Panc1 (cell line): ENCODE results near the gene WNT5A. TPM values are rescaled to one million over a fixed set of nuclear protein-coding genes. Genes with fewer than 3 reads are reported as not detected.

Source experiments
- ATAC-seq: fragments of 200-7000 bp; cut with Tn5 transposase; 2 replicates; pipeline ENCODE4 v1.9.1; 2020; ENCODE audit warnings: mild to moderate bottlenecking, moderate library complexity
- BruUV-seq: library from RNA; stranded (reverse); fragments of 400-500 nt; replicated peaks from 2 replicates; lab custom pipeline; 2021; lab: Mats Ljungman, UMichigan
- CTCF ChIA-PET: fragments of 300-600 bp; sonication (Branson Sonifier 250); formaldehyde crosslinking; loops from one replicate; lab custom pipeline; 2022; ENCODE audit warnings: antibody characterized with exemption; lab: Charles Lee
- POLR2A ChIA-PET: fragments of 300-600 bp; sonication (Branson Sonifier 250); formaldehyde crosslinking; loops from one replicate; lab custom pipeline; 2022; ENCODE audit warnings: antibody characterized with exemption; lab: Charles Lee
- DNase-seq: peaks from one replicate; pipeline ENCODE4 v3.0.0-alpha.2; 2010; ENCODE audit warnings: low read depth, low spot score
- H3K27ac ChIP-seq: 2 replicates; pipeline ENCODE4 v1.5.1; 2011; ENCODE audit warnings: mild to moderate bottlenecking, low read length, inconsistent platforms
- H3K27me3 ChIP-seq: fragments of 200-500 bp; sonication (Bioruptor generic); 2 replicates; pipeline ENCODE4 v1.6.0; 2014; ENCODE audit warnings: low read length, inconsistent platforms; ENCODE audit not compliant: control insufficient read depth, insufficient read depth
- H3K36me3 ChIP-seq: fragments of 200-500 bp; sonication (Bioruptor generic); 2 replicates; pipeline ENCODE4 v1.5.1; 2014; ENCODE audit warnings: inconsistent platforms, mild to moderate bottlenecking, low read length, moderate library complexity; ENCODE audit not compliant: control insufficient read depth, insufficient read depth
- H3K4me1 ChIP-seq: 2 replicates; pipeline ENCODE4 v1.5.1; 2011; ENCODE audit warnings: inconsistent platforms, mild to moderate bottlenecking, low read length, moderate library complexity; ENCODE audit not compliant: control insufficient read depth, insufficient read depth
- H3K4me3 ChIP-seq, 2 experiments: 2 replicates each; pipeline ENCODE4 v1.5.1; 2011 to 2012; ENCODE audit warnings: low read depth in 2 of 2, low read length in 2 of 2, mild to moderate bottlenecking in 2 of 2, inconsistent platforms in 1 of 2, moderate library complexity in 1 of 2
- H3K9me3 ChIP-seq: fragments of 200-500 bp; sonication (Bioruptor generic); 2 replicates; pipeline ENCODE4 v1.5.1; 2014; ENCODE audit warnings: low read depth, mild to moderate bottlenecking, inconsistent platforms, low read length, moderate library complexity; ENCODE audit not compliant: control insufficient read depth, insufficient read depth
- POLR2AphosphoS5 ChIP-seq: IDR thresholded peaks from 2 replicates; pipeline ENCODE4 v1.6.1; 2012; ENCODE audit warnings: mild to moderate bottlenecking, low read depth, low read length, moderate library complexity
- SIN3A ChIP-seq: IDR thresholded peaks from 2 replicates; pipeline ENCODE4 v1.6.1; 2012; ENCODE audit warnings: low read depth, mild to moderate bottlenecking, low read length, moderate library complexity, borderline replicate concordance; ENCODE audit not compliant: insufficient read depth
- TCF7L2 ChIP-seq: IDR thresholded peaks from 2 replicates; pipeline ENCODE4 v1.6.1; 2011; ENCODE audit warnings: mild to moderate bottlenecking, low read depth, low read length, inconsistent platforms
- in situ Hi-C: cut with HindIII; loops from 2 replicates; pipeline ENCODE4 v1.10.0; 2016; ENCODE audit warnings: low sequenced_read_pairs, low pct_unique_long_range_greater_than_20kb
- intact Hi-C: fragments of 100-400 bp; cut with micrococcal nuclease; formaldehyde crosslinking; loops from one replicate; pipeline ENCODE4 v1.10.0; 2022; ENCODE audit not compliant: unreplicated experiment
- total RNA-seq: library from RNA; stranded (reverse); gene quantifications from one replicate; pipeline ENCODE4 v1.2.1, GENCODE V29; 2021; ENCODE audit not compliant: unreplicated experiment
- TF ChIP-seq, protein P1 (sequence below), 2 experiments: IDR thresholded peaks; 2 replicates each; pipeline ENCODE4 v1.6.1; 2011 to 2012; ENCODE audit warnings: low read depth in 2 of 2, control low read depth in 1 of 2, low read length in 1 of 2, mild to moderate bottlenecking in 1 of 2, moderate library complexity in 1 of 2; ENCODE audit not compliant: insufficient read depth in 1 of 2
- TF ChIP-seq, protein P2 (sequence below): fragments of 450-650 bp; IDR thresholded peaks from 2 replicates; pipeline ENCODE4 v1.5.1; 2017; ENCODE audit warnings: mild to moderate bottlenecking

WNT5A gene
- total RNA-seq, 1 experiment from 2014 or later: 0.54 TPM

DNA sequence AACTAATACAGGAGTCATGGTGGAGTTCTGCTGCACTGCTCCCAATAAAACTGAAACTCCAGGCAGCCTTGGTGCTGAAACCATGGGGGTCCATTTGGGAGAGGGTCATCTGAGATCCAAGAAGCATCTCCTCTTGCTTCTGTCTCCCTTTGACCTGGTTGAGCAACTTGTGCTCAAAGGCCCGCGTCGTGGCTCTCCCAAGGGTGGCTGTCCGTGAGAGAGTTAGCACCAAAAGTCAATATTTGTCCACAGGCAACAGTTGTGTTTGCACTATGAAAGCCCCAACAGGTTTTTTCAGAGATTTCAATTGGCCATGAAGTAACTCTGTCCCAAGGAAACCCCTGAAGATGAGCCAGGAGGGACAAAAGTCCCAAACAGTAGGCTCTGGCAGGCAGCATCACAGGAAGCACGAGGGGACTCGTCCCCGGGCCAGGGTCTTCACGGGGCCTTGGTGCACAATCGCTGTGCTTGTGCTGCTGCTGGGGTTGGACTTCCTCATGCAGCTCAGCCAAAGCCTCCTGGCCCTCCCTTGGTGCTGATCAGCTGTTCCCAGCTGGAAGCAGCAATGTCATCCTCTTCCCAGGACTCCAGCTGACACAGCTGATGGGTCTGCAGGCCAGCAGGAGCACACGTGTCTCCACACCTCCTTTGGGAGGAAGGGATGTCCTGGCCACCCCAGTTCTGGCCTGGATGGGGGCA lies 39.4 kb upstream of the WNT5A start:
- Histone ChIP-seq H3K36me3 (no peaks in the 10 kb centered on the region), H3K27me3 (no peaks in the 10 kb centered on the region), H3K4me3 (no peak overlapping the region), H3K27ac (no peak overlapping the region), H3K4me1 (no peaks in the 10 kb centered on the region), H3K9me3 (no peaks in the 10 kb centered on the region)
- POLR2A ChIA-PET: no interaction called here
- TF ChIP-seq SIN3A: no peak
- TF ChIP-seq, protein P1, sequence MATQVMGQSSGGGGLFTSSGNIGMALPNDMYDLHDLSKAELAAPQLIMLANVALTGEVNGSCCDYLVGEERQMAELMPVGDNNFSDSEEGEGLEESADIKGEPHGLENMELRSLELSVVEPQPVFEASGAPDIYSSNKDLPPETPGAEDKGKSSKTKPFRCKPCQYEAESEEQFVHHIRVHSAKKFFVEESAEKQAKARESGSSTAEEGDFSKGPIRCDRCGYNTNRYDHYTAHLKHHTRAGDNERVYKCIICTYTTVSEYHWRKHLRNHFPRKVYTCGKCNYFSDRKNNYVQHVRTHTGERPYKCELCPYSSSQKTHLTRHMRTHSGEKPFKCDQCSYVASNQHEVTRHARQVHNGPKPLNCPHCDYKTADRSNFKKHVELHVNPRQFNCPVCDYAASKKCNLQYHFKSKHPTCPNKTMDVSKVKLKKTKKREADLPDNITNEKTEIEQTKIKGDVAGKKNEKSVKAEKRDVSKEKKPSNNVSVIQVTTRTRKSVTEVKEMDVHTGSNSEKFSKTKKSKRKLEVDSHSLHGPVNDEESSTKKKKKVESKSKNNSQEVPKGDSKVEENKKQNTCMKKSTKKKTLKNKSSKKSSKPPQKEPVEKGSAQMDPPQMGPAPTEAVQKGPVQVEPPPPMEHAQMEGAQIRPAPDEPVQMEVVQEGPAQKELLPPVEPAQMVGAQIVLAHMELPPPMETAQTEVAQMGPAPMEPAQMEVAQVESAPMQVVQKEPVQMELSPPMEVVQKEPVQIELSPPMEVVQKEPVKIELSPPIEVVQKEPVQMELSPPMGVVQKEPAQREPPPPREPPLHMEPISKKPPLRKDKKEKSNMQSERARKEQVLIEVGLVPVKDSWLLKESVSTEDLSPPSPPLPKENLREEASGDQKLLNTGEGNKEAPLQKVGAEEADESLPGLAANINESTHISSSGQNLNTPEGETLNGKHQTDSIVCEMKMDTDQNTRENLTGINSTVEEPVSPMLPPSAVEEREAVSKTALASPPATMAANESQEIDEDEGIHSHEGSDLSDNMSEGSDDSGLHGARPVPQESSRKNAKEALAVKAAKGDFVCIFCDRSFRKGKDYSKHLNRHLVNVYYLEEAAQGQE (IDR thresholded peaks at IDR 0.05; ENCODE audit: insufficient read depth in 1 of 2, low read depth in 2 of 2, low read length in 1 of 2): no peak
- TF ChIP-seq POLR2AphosphoS5: no peak
- no peak for TF ChIP-seq TCF7L2
- TF ChIP-seq, protein P2, sequence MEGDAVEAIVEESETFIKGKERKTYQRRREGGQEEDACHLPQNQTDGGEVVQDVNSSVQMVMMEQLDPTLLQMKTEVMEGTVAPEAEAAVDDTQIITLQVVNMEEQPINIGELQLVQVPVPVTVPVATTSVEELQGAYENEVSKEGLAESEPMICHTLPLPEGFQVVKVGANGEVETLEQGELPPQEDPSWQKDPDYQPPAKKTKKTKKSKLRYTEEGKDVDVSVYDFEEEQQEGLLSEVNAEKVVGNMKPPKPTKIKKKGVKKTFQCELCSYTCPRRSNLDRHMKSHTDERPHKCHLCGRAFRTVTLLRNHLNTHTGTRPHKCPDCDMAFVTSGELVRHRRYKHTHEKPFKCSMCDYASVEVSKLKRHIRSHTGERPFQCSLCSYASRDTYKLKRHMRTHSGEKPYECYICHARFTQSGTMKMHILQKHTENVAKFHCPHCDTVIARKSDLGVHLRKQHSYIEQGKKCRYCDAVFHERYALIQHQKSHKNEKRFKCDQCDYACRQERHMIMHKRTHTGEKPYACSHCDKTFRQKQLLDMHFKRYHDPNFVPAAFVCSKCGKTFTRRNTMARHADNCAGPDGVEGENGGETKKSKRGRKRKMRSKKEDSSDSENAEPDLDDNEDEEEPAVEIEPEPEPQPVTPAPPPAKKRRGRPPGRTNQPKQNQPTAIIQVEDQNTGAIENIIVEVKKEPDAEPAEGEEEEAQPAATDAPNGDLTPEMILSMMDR: no peak
- no peak for ATAC-seq
- intact Hi-C loops: no loop called here
- BruUV-seq: no TSS peak
- in situ Hi-C loops: no loop called here
- CTCF ChIA-PET: no interaction called here
- no peak for DNase-seq

DNA sequence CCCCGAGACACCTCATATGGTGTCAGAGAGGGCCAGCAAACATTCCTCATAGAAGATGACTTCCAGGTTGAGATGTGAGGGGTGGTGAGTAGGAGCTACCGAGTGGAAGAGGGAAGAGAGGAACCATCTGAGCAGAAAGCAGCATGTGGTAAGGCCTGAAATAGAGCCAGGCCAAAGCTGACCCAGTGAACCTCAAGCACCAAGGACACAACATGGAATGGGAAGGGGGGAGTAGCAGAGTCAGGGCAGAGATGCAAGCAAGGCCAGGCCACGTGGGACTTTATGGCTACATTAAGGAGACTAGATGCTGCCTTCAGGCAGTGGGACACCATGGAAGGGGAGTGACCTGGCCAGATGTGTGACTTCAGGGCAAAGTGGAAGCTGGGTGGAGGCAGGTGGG lies 38.3 kb upstream of the WNT5A start:
- no peaks in the 10 kb centered on the region for H3K9me3 ChIP-seq
- no peak overlapping the region for H3K27ac ChIP-seq
- intact Hi-C loops: no loop called here
- BruUV-seq: no TSS peak
- no peaks in the 10 kb centered on the region for H3K27me3 ChIP-seq
- in situ Hi-C loops: no loop called here
- ChIA-PET CTCF (no interaction called here), POLR2A (no interaction called here)
- TF ChIP-seq, protein P2: no peak
- no peak for TF ChIP-seq SIN3A
- TF ChIP-seq TCF7L2: no peak
- TF ChIP-seq POLR2AphosphoS5: no peak
- no peak overlapping the region for H3K4me3 ChIP-seq
- H3K4me1 ChIP-seq: no peaks in the 10 kb centered on the region
- H3K36me3 ChIP-seq: no peaks in the 10 kb centered on the region
- ATAC-seq (no peak), DNase-seq (no peak)
